Measurements from ENCODE around the gene FZR1.
A peak's percentile ranks its signal among the peaks of the same experiment; 100 is the strongest.

Gene FZR1

DNA sequence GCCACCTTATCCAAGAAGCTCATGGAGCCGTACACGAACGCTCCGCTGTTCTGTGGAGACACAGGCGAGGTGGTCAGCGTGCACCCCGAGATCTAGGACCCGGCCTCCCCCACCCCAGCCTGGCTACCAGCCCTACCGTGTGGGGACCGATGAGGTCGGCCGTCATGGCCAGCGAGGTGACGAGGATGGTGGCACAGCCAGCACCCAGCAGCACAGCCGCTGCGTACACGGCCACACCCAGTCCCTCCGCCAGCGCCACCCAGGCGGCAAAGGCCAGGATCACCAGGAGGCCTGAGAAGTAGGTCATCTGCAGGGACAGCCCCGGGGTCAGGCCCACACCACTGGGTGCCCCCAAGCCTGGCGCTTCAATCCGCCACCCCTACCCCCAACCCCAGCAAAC, 40.0 kb downstream of the FZR1 start:
- no peak overlapping the region for H3K4me3 ChIP-seq (ENCODE audit: low read depth, low read length)
- H3K79me2 ChIP-seq (ENCODE audit: control insufficient read depth, insufficient read depth, low read length, poor library complexity) = no peaks in the 10 kb centered on the region
- no CpG with 5 or more reads among the region's 23 CpGs for WGBS (ENCODE audit: extremely low coverage, insufficient coverage, insufficient read length)
- H3K79me1 ChIP-seq (ENCODE audit: low read length) = no peaks in the 10 kb centered on the region
- DNase-seq = no peak
- H3K4me1 ChIP-seq (ENCODE audit: control insufficient read depth in 1 of 2, insufficient read depth in 2 of 2, low read length in 2 of 2) = no peaks in the 10 kb centered on the region
- no peak overlapping the region for H3K4me2 ChIP-seq (ENCODE audit: low read length)
- no peak overlapping the region for H3K14ac ChIP-seq (ENCODE audit: low read length)
- H2AFZ ChIP-seq (ENCODE audit: insufficient read depth, low read length, poor library complexity) = no peak overlapping the region
- no peak overlapping the region for H4K8ac ChIP-seq (ENCODE audit: low read depth, low read length)
- no peak overlapping the region for H3K23ac ChIP-seq (ENCODE audit: low read length)
- H3K9ac ChIP-seq (ENCODE audit: low read length) = no peak overlapping the region
- peak overlapping the region; percentile 4 for H4K12ac ChIP-seq (ENCODE audit: low read depth, low read length)
- H2AK5ac ChIP-seq (ENCODE audit: low read length) = no peak overlapping the region
- H3K4ac ChIP-seq (ENCODE audit: low read depth, low read length) = no peak overlapping the region
- H3K36me3 ChIP-seq (ENCODE audit: control insufficient read depth in 1 of 2, insufficient read depth in 2 of 2, low read length in 2 of 2) = peaks cover 79% of the 10 kb centered on the region in 2 experiments
- H3K27ac ChIP-seq (ENCODE audit: low read depth, low read length) = no peak overlapping the region
- no peak overlapping the region for H2BK120ac ChIP-seq (ENCODE audit: insufficient read depth, low read length, poor library complexity)
- peaks cover 4% of the 10 kb centered on the region for H3K9me3 ChIP-seq (ENCODE audit: insufficient read depth, low read depth, low read length)
- no peak overlapping the region for H2BK5ac ChIP-seq (ENCODE audit: low read depth, low read length, poor library complexity)
- no peak overlapping the region for H2BK12ac ChIP-seq (ENCODE audit: low read length)
- no peak overlapping the region for H3K18ac ChIP-seq (ENCODE audit: low read length)
- no peak overlapping the region for H4K91ac ChIP-seq (ENCODE audit: low read depth, low read length)
- H3K27me3 ChIP-seq (ENCODE audit: insufficient read depth, low read length) = no peaks in the 10 kb centered on the region

DNA sequence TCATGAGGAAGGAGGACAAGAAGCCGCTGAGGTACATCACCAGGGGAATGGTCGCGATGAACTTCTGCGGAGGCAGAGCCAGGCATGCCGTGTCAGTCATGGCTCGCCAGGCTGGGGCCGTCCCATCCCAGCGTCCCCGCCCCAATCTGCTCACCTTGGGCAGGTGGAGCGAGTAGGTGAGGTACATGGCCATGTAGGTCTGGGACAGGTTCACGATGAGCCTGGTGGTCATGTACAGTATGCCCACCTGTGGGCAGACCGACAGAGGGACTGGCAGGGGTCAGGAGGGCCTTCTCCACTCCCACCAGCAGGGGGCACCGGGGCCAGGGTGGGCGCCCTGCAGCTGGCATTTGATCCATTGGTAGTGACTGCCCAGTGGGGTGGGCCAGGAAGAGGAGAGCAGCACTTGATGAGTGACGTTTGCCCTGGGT, 41.2 kb downstream of the FZR1 start:
- no peak overlapping the region for H2BK120ac ChIP-seq (ENCODE audit: insufficient read depth, low read length, poor library complexity)
- no peaks in the 10 kb centered on the region for H3K27me3 ChIP-seq (ENCODE audit: insufficient read depth, low read length)
- H3K14ac ChIP-seq (ENCODE audit: low read length) = no peak overlapping the region
- peaks cover 4% of the 10 kb centered on the region for H3K9me3 ChIP-seq (ENCODE audit: insufficient read depth, low read depth, low read length)
- peaks cover 81 to 83% of the 10 kb centered on the region in 2 experiments for H3K36me3 ChIP-seq (ENCODE audit: control insufficient read depth in 1 of 2, insufficient read depth in 2 of 2, low read length in 2 of 2)
- H2AK5ac ChIP-seq (ENCODE audit: low read length) = no peak overlapping the region
- no CpG with 5 or more reads among the region's 15 CpGs for WGBS (ENCODE audit: extremely low coverage, insufficient coverage, insufficient read length)
- no peak overlapping the region for H2BK5ac ChIP-seq (ENCODE audit: low read depth, low read length, poor library complexity)
- no peak overlapping the region for H3K4me2 ChIP-seq (ENCODE audit: low read length)
- H4K8ac ChIP-seq (ENCODE audit: low read depth, low read length) = no peak overlapping the region
- no peak overlapping the region for H2BK12ac ChIP-seq (ENCODE audit: low read length)
- H3K4me1 ChIP-seq (ENCODE audit: control insufficient read depth in 1 of 2, insufficient read depth in 2 of 2, low read length in 2 of 2) = no peaks in the 10 kb centered on the region
- no peak overlapping the region for H3K23ac ChIP-seq (ENCODE audit: low read length)
- H3K4ac ChIP-seq (ENCODE audit: low read depth, low read length) = no peak overlapping the region
- no peaks in the 10 kb centered on the region for H3K79me1 ChIP-seq (ENCODE audit: low read length)
- H4K91ac ChIP-seq (ENCODE audit: low read depth, low read length) = no peak overlapping the region
- H3K79me2 ChIP-seq (ENCODE audit: control insufficient read depth, insufficient read depth, low read length, poor library complexity) = no peaks in the 10 kb centered on the region
- H3K27ac ChIP-seq (ENCODE audit: low read depth, low read length) = no peak overlapping the region
- no peak overlapping the region for H4K12ac ChIP-seq (ENCODE audit: low read depth, low read length)
- H2AFZ ChIP-seq (ENCODE audit: insufficient read depth, low read length, poor library complexity) = no peak overlapping the region
- H3K18ac ChIP-seq (ENCODE audit: low read length) = no peak overlapping the region
- H3K9ac ChIP-seq (ENCODE audit: low read length) = no peak overlapping the region
- peak overlapping the region; percentile 37 for H3K4me3 ChIP-seq (ENCODE audit: low read depth, low read length)
- DNase-seq = peak in 1 of 2 donors; percentile 35

DNA sequence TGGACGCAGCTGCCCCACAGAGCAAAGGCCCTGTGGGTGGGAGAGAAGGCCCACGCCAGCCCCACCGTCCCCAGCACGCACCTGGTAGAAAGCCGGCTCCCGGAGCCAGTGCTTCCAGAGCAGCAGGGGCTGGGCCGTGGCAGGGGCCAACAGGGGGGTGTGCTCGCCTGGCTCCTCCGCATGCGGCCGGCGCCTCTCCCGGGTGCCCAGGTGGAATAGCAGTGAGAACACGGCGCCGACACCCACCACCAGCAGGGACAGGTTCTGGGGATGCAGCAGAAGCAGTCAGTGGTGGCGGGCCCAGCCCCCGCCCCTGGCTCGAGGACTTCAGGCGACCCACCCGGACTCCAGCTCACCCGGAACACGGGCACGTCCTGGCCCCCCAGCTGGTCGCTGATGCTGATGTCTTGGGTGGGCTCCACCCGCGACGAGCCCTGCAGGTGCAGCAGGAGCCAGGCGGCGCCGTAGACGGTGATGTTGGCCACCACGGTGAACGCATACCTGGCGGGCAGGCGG, 41.7 kb downstream of the FZR1 start:
- no peak overlapping the region for H2BK120ac ChIP-seq (ENCODE audit: insufficient read depth, low read length, poor library complexity)
- no peaks in the 10 kb centered on the region for H3K27me3 ChIP-seq (ENCODE audit: insufficient read depth, low read length)

DNA sequence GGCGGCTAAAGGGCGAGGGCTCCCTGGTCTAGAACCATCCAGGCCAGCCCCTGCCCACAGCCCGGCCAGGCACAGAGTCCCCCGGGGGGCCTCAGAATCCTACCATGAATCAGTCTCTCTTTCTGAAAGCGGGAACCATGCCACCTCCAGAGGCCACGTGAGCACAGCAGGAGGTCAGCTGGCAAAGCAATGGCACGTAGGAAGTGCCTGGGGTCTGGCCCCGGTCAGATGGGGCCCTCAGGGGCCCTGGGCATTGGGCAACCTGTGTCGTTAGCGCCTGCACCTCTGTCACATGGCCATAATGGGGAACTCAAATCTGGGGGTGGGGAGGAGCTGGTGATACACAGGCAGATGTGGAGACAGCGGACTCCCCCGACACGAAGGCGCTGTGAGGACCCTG, 42.5 kb downstream of the FZR1 start:
- no CpG with 5 or more reads among the region's 14 CpGs for WGBS (ENCODE audit: extremely low coverage, insufficient coverage, insufficient read length)
- H3K4me3 ChIP-seq (ENCODE audit: low read depth, low read length) = no peak overlapping the region
- no peak overlapping the region for H2BK5ac ChIP-seq (ENCODE audit: low read depth, low read length, poor library complexity)
- no peak overlapping the region for H2BK12ac ChIP-seq (ENCODE audit: low read length)
- no peak overlapping the region for H4K8ac ChIP-seq (ENCODE audit: low read depth, low read length)
- no peak overlapping the region for H4K91ac ChIP-seq (ENCODE audit: low read depth, low read length)
- no peak overlapping the region for H3K4ac ChIP-seq (ENCODE audit: low read depth, low read length)
- H3K23ac ChIP-seq (ENCODE audit: low read length) = no peak overlapping the region
- H3K27ac ChIP-seq (ENCODE audit: low read depth, low read length) = no peak overlapping the region
- H2BK120ac ChIP-seq (ENCODE audit: insufficient read depth, low read length, poor library complexity) = no peak overlapping the region
- H2AK5ac ChIP-seq (ENCODE audit: low read length) = no peak overlapping the region
- H3K4me1 ChIP-seq (ENCODE audit: control insufficient read depth in 1 of 2, insufficient read depth in 2 of 2, low read length in 2 of 2) = peaks cover 6% of the 10 kb centered on the region in 2 experiments
- peaks cover 4% of the 10 kb centered on the region for H3K9me3 ChIP-seq (ENCODE audit: insufficient read depth, low read depth, low read length)
- no peak overlapping the region for H2AFZ ChIP-seq (ENCODE audit: insufficient read depth, low read length, poor library complexity)
- no peak overlapping the region for H4K12ac ChIP-seq (ENCODE audit: low read depth, low read length)
- H3K18ac ChIP-seq (ENCODE audit: low read length) = no peak overlapping the region
- peaks cover 70 to 73% of the 10 kb centered on the region in 2 experiments for H3K36me3 ChIP-seq (ENCODE audit: control insufficient read depth in 1 of 2, insufficient read depth in 2 of 2, low read length in 2 of 2)
- no peak overlapping the region for H3K9ac ChIP-seq (ENCODE audit: low read length)
- peaks cover 2% of the 10 kb centered on the region for H3K79me2 ChIP-seq (ENCODE audit: control insufficient read depth, insufficient read depth, low read length, poor library complexity)
- no peak for DNase-seq
- H3K79me1 ChIP-seq (ENCODE audit: low read length) = peaks cover 3% of the 10 kb centered on the region
- H3K14ac ChIP-seq (ENCODE audit: low read length) = no peak overlapping the region
- no peaks in the 10 kb centered on the region for H3K27me3 ChIP-seq (ENCODE audit: insufficient read depth, low read length)
- H3K4me2 ChIP-seq (ENCODE audit: low read length) = no peak overlapping the region

More for the DNA sequence above, 41.7 kb downstream of the FZR1 start:
- Histone ChIP-seq H3K36me3 (ENCODE audit: control insufficient read depth in 1 of 2, insufficient read depth in 2 of 2, low read length in 2 of 2) (peaks cover 77 to 79% of the 10 kb centered on the region in 2 experiments), H3K23ac (ENCODE audit: low read length) (no peak overlapping the region), H4K12ac (ENCODE audit: low read depth, low read length) (no peak overlapping the region), H3K9me3 (ENCODE audit: insufficient read depth, low read depth, low read length) (peaks cover 4% of the 10 kb centered on the region), H3K4me3 (ENCODE audit: low read depth, low read length) (no peak overlapping the region), H2BK5ac (ENCODE audit: low read depth, low read length, poor library complexity) (no peak overlapping the region), H3K4me1 (ENCODE audit: control insufficient read depth in 1 of 2, insufficient read depth in 2 of 2, low read length in 2 of 2) (peaks cover 2 to 3% of the 10 kb centered on the region in 2 experiments), H2BK12ac (ENCODE audit: low read length) (no peak overlapping the region), H3K27ac (ENCODE audit: low read depth, low read length) (no peak overlapping the region), H3K79me1 (ENCODE audit: low read length) (no peaks in the 10 kb centered on the region), H3K79me2 (ENCODE audit: control insufficient read depth, insufficient read depth, low read length, poor library complexity) (no peaks in the 10 kb centered on the region), H4K91ac (ENCODE audit: low read depth, low read length) (no peak overlapping the region), H4K8ac (ENCODE audit: low read depth, low read length) (no peak overlapping the region), H3K9ac (ENCODE audit: low read length) (no peak overlapping the region), H3K4me2 (ENCODE audit: low read length) (no peak overlapping the region), H2AFZ (ENCODE audit: insufficient read depth, low read length, poor library complexity) (no peak overlapping the region), H2AK5ac (ENCODE audit: low read length) (no peak overlapping the region), H3K14ac (ENCODE audit: low read length) (no peak overlapping the region), H3K4ac (ENCODE audit: low read depth, low read length) (no peak overlapping the region), H3K18ac (ENCODE audit: low read length) (no peak overlapping the region)
- no CpG with 5 or more reads among the region's 36 CpGs for WGBS (ENCODE audit: extremely low coverage, insufficient coverage, insufficient read length)
- DNase-seq = no peak
